GM23338 (cell line): ENCODE data around the gene MARCHF9. TPM values are rescaled to one million over a fixed set of nuclear protein-coding genes. Genes with fewer than 3 reads are reported as not detected.

Experiments used
- ATAC-seq: fragments of 200-7000 bp; cut with Tn5 transposase; 3 replicates; pipeline ENCODE4 v1.9.1; 2020
- DNase-seq: peaks from one replicate; pipeline ENCODE4 v3.0.0-alpha.2; 2015; ENCODE audit warnings: low spot score
- H2AFZ ChIP-seq: fragments of 200-600 bp; sonication (generic); 2 replicates; pipeline ENCODE4 v1.8.0; 2016; ENCODE audit warnings: antibody characterized with exemption, mild to moderate bottlenecking, moderate library complexity
- H3F3A ChIP-seq: fragments of 200-600 bp; sonication (generic); replicated peaks from 2 replicates; pipeline ENCODE4 v1.8.0; 2017; ENCODE audit warnings: antibody characterized with exemption, mixed run types, low read depth
- H3K27ac ChIP-seq: fragments of 200-600 bp; sonication (generic); 2 replicates; pipeline ENCODE4 v1.6.1; 2016; ENCODE audit warnings: low read depth
- H3K27me3 ChIP-seq: fragments of 200-600 bp; sonication (generic); 2 replicates; pipeline ENCODE4 v1.8.0; 2016; ENCODE audit warnings: mild to moderate bottlenecking, mixed run types, moderate library complexity; ENCODE audit not compliant: insufficient read depth
- H3K36me3 ChIP-seq: fragments of 200-600 bp; sonication (generic); 2 replicates; pipeline ENCODE4 v1.8.0; 2016; ENCODE audit warnings: mild to moderate bottlenecking; ENCODE audit not compliant: insufficient read depth
- H3K4me1 ChIP-seq: fragments of 200-600 bp; sonication (generic); 2 replicates; pipeline ENCODE4 v1.8.0; 2016; ENCODE audit warnings: mild to moderate bottlenecking, moderate library complexity; ENCODE audit not compliant: insufficient read depth
- H3K4me2 ChIP-seq: fragments of 200-600 bp; sonication (generic); 2 replicates; pipeline ENCODE4 v1.7.1; 2017; ENCODE audit warnings: mixed run types
- H3K4me3 ChIP-seq: fragments of 200-600 bp; sonication (generic); 2 replicates; pipeline ENCODE4 v1.6.1; 2016; ENCODE audit warnings: mixed run types
- H3K79me2 ChIP-seq: fragments of 200-600 bp; sonication (generic); replicated peaks from 2 replicates; pipeline ENCODE4 v1.8.0; 2017; ENCODE audit warnings: mild to moderate bottlenecking; ENCODE audit not compliant: insufficient read depth
- H3K9me2 ChIP-seq: fragments of 200-600 bp; sonication (generic); 2 replicates; pipeline ENCODE4 v1.8.0; 2017; ENCODE audit not compliant: insufficient read depth
- H4K20me1 ChIP-seq: fragments of 200-600 bp; sonication (generic); replicated peaks from 2 replicates; pipeline ENCODE4 v1.8.0; 2017; ENCODE audit warnings: mild to moderate bottlenecking; ENCODE audit not compliant: insufficient read depth
- H3K27ac Mint-ChIP-seq: 2 replicates; pipeline ENCODE4 v1.8.0; 2020; ENCODE audit warnings: inconsistent platforms, mild to moderate bottlenecking, moderate library complexity, mixed read lengths
- H3K27me3 Mint-ChIP-seq: 3 replicates; pipeline ENCODE4 v1.8.0; 2022; ENCODE audit warnings: low read depth, mild to moderate bottlenecking, moderate library complexity, mixed read lengths, inconsistent platforms; ENCODE audit not compliant: insufficient read depth, poor library complexity
- H3K36me3 Mint-ChIP-seq: 3 replicates; pipeline ENCODE4 v1.8.0; 2021; ENCODE audit warnings: low read depth, mild to moderate bottlenecking, inconsistent platforms, moderate library complexity, mixed read lengths
- H3K4me1 Mint-ChIP-seq: 3 replicates; pipeline ENCODE4 v1.8.0; 2020; ENCODE audit warnings: mild to moderate bottlenecking, inconsistent platforms, mixed read lengths
- H3K4me3 Mint-ChIP-seq: 3 replicates; pipeline ENCODE4 v1.8.0; 2021; ENCODE audit warnings: moderate library complexity, mild to moderate bottlenecking, inconsistent platforms, mixed read lengths
- H3K9me3 Mint-ChIP-seq: 3 replicates; pipeline ENCODE4 v1.8.0; 2020; ENCODE audit warnings: moderate library complexity, mild to moderate bottlenecking, inconsistent platforms, mixed read lengths
- CREB1 ChIP-seq: fragments of 250-450 bp; sonication (Bioruptor Pico); IDR thresholded peaks from 2 replicates; pipeline ENCODE4 v1.5.0; 2020; ENCODE audit warnings: low read depth, mild to moderate bottlenecking, moderate library complexity
- CTCF ChIP-seq, 2 experiments: fragments of 200-600 bp in 1 of 2; sonication (generic) in 1 of 2; conservative IDR thresholded peaks; 2 replicates each; pipeline versions ENCODE4 v1.5.1 to v1.6.1; 2016 to 2017; ENCODE audit warnings: antibody characterized with exemption in 2 of 2, low read depth in 2 of 2, mild to moderate bottlenecking in 2 of 2, moderate library complexity in 1 of 2
- ETS1 ChIP-seq: IDR thresholded peaks from 2 replicates; pipeline ENCODE4 v1.6.1; 2016; ENCODE audit warnings: antibody characterized with exemption
- EZH2 ChIP-seq: fragments of 200-600 bp; sonication (generic); IDR thresholded peaks from one replicate; pipeline ENCODE4 v1.8.0; 2017; ENCODE audit warnings: antibody characterized with exemption, mild to moderate bottlenecking, low read depth; ENCODE audit not compliant: unreplicated experiment
- JUNB ChIP-seq: IDR thresholded peaks from one replicate; pipeline ENCODE4 v1.6.1; 2016; ENCODE audit warnings: antibody characterized with exemption; ENCODE audit not compliant: unreplicated experiment
- POLR2AphosphoS5 ChIP-seq: IDR thresholded peaks from 2 replicates; pipeline ENCODE4 v1.6.1; 2016; ENCODE audit warnings: antibody characterized with exemption, low read depth
- REST ChIP-seq: IDR thresholded peaks from one replicate; pipeline ENCODE4 v1.6.1; 2018; ENCODE audit warnings: antibody characterized with exemption; ENCODE audit not compliant: unreplicated experiment
- ZNF114 ChIP-seq: fragments of 250-450 bp; sonication (Bioruptor Pico); IDR thresholded peaks from 2 replicates; pipeline ENCODE4 v1.5.0; 2020; ENCODE audit warnings: mild to moderate bottlenecking, moderate library complexity
- polyA plus RNA-seq: library from polyadenylated mRNA; unstranded; fragments of >200 nt; fragmentation: Nextera tagmentation; extraction: Ambion mirVana; gene quantifications from 2 replicates; pipeline ENCODE4 v1.2.1, GENCODE V29; 2016
- total RNA-seq: library from RNA; depleted of rRNA; stranded (reverse); fragments of >200 nt; shearing (Covaris generic); gene quantifications from 2 replicates; pipeline ENCODE4 v1.2.3, GENCODE V29; 2014

Gene MARCHF9
- total and polyA plus RNA-seq, 2 experiments from 2014 or later, result 2.9 to 3.3 TPM

GRCh38 chr12:57765003-57765697 lies 10.2 kb downstream of the MARCHF9 start:
- Mint-ChIP-seq H3K4me3 (peak overlapping the region; percentile 68), H3K9me3 (no peaks in the 10 kb centered on the region), H3K27ac (no peak overlapping the region), H3K36me3 (peaks cover 23% of the 10 kb centered on the region), H3K27me3 (peaks cover 52% of the 10 kb centered on the region), H3K4me1 (peaks cover 36% of the 10 kb centered on the region)
- DNase-seq, result peak; percentile 86
- H3K4me2 ChIP-seq, result peak overlapping the region; percentile 97
- H3K27me3 ChIP-seq, result peaks cover 77% of the 10 kb centered on the region
- peaks cover 21% of the 10 kb centered on the region; the same call in 1 of the 2 replicates for H3K4me1 ChIP-seq
- no peaks in the 10 kb centered on the region; the same call in 1 of the 2 replicates for H3K36me3 ChIP-seq
- H3K27ac ChIP-seq, result no peak overlapping the region
- no peaks in the 10 kb centered on the region for H3K9me2 ChIP-seq
- 0 out of 2 replicates have a peak, but pooled peaks cover 6% of the 10 kb centered on the region for H4K20me1 ChIP-seq
- H3K79me2 ChIP-seq, result no peaks in the 10 kb centered on the region
- peak; percentile 38 to 70 for TF ChIP-seq CTCF (conservative IDR thresholded peaks at IDR 0.05; ENCODE audit: low read depth in 2 of 2)
- TF ChIP-seq POLR2AphosphoS5, result no peak
- TF ChIP-seq EZH2, result peak; percentile 43
- peak overlapping the region; percentile 95 for H2AFZ ChIP-seq
- peak overlapping the region; percentile 83 for H3K4me3 ChIP-seq
- H3F3A ChIP-seq, result peaks cover 11% of the 10 kb centered on the region
- ATAC-seq, result peak; percentile 72

- Histone ChIP-seq H3F3A (peaks cover 11% of the 10 kb centered on the region), H2AFZ (peak overlapping the region; percentile 95; the same call in 1 of the 2 replicates), H3K4me1 (peaks cover 21% of the 10 kb centered on the region; the same call in 1 of the 2 replicates), H3K4me2 (peak overlapping the region; percentile 97), H3K79me2 (no peaks in the 10 kb centered on the region), H3K4me3 (peak overlapping the region; percentile 83), H3K27me3 (peaks cover 71% of the 10 kb centered on the region), H3K9me2 (no peaks in the 10 kb centered on the region), H4K20me1 (0 out of 2 replicates have a peak, but pooled peaks cover 7% of the 10 kb centered on the region), H3K36me3 (no peaks in the 10 kb centered on the region; the same call in 1 of the 2 replicates), H3K27ac (no peak overlapping the region)
- peak; percentile 36 for DNase-seq
- Mint-ChIP-seq H3K4me1 (peaks cover 36% of the 10 kb centered on the region), H3K27ac (no peak overlapping the region), H3K27me3 (peaks cover 46% of the 10 kb centered on the region), H3K4me3 (peak overlapping the region; percentile 68), H3K36me3 (peaks cover 29% of the 10 kb centered on the region), H3K9me3 (no peaks in the 10 kb centered on the region)
- ATAC-seq, result peak; percentile 15
- TF ChIP-seq CREB1 (no peak), REST (no peak), ZNF114 (CRISPR knock-in tag) (no peak), POLR2AphosphoS5 (no peak), EZH2 (peak; percentile 84), ETS1 (no peak), JUNB (no peak), CTCF (conservative IDR thresholded peaks at IDR 0.05; ENCODE audit: low read depth in 2 of 2) (no peak)
Measured at GRCh38 chr12:57765698-57766463, 11.0 kb downstream of the MARCHF9 start.
